GM19025 (cell line): Measurements from ENCODE around the gene PPP2R5C.
"Not testable (repeated sequence)": the region's sequence is repeated elsewhere in the genome, so short reads cannot be mapped to it uniquely, and the experiment has no call there.

Experiments used
- ATAC-seq: cut with Tn5 transposase; IDR thresholded peaks from one replicate; pipeline ENCODE4 v1.9.1; 2021; ENCODE audit warnings: mild to moderate bottlenecking, low read depth, moderate library complexity; ENCODE audit not compliant: unreplicated experiment

Gene PPP2R5C

DNA sequence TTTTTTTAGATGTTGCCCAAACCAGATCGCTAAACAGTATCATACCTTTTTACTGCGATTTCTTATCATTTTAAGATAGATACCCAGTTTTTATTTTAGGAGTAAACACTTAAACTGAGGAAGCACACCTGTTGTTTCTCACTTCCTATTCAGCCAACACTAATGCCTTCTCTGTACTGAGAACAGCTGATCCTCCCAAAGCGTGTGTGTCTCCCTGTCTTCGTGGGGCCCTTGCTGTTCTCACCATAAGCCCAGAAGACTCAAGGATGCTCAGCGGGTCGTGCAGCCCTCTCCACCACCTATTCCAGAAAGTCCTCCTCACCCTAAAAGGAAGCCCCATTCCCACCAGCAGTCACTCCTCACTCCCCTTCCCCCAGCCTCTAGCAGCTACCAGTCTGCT, 14.8 kb downstream of the PPP2R5C start:
- no peak for ATAC-seq

GRCh38 chr14:101780390-101780789, 18.9 kb downstream of the PPP2R5C start:
- ATAC-seq: no peak

DNA sequence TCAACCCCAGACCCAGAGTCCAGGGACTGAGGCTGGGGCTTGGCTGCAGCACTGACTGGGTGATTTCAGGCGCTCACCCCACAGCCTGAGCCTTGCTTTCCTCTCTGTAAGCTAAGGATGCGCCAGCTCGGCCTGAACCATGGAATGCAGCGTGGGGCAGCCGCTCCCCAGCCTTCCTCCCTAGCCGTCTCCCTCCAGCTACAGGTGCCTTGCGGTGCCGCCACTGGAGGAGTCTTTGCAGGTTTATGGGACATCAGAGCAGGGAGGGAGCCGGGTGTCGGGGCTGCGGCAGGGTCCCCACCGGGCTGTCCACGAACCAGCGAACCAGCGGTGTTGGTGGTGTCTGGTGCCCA, 19.4 kb downstream of the PPP2R5C start:
- no peak for ATAC-seq

DNA sequence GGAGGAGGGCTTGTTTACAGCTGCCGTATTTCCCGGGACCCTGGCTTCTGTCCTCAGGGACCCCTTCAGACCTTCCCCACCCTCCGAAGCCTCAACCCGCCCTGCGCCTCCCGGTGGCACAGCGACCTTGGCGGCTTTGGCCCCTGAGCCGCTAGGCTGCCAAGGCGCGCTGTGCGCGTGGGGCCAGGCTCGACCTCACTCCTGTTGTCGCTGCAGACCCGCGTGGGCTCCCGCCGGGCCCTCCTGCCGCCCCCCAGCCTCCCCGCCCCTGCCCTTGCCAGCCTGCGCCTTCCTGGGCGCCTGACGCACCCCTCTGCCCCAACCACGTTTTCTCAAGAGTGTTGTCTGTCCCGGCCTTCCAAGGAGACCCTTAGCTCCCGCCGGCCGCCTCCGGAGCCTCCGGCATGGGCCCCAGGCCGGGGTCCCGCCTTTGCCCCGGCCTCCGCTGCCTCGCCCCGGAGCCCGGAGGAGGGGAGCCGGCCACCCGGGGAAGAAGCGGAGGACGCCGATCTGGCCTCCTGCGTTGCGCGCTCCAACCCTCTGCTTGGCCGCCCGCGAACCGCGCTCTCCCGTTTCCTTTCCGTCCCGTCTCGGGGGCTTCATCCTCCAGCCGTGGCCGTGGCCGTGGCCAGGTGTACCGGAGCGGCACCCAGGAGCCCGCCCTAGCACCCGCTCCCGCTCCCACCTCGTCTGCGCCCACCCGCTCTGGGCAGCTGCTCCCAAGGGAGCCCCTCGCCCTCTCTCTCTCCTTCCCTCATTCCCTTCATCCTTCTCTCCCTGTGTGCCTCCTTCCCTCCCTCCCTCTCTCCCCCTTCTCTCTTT, 19.9 kb downstream of the PPP2R5C start:
- no peak for ATAC-seq

DNA sequence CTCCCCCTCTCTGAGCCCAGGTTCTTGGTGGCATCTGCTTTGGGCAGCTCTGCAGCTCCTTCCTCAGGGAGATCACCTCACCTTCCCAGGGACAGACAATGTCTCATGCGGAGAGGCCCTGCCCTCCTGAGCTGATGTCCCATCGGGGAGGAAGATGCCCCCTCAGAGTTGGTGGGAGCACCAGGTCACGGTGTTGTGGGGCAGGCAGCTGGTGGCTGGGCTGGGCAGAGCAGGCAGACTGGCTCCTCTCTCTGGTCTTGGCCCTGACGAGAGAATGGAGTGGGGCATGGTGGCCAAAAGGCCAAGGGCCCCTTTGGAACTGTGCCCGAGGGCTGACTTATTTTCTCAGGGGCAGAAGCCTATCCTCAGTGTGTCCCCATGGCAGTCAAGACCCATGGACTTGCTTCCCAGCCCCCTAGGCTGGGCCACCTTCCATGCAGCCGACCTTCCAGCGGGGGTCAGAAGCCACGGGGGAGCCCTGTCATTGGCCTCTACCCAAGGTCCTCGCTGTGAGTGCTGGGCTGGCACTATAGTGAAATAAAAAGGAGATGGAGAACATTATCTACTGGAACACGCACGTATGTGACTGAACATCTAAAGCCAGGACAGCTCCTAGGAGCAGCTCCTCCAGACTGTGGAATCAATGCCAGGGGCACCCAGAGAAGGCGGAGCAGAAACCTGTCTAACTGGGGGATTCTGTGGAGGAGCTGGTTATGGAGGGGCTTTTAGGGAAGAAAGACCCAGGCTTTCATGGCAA, 21.9 kb downstream of the PPP2R5C start:
- ATAC-seq: no peak

DNA sequence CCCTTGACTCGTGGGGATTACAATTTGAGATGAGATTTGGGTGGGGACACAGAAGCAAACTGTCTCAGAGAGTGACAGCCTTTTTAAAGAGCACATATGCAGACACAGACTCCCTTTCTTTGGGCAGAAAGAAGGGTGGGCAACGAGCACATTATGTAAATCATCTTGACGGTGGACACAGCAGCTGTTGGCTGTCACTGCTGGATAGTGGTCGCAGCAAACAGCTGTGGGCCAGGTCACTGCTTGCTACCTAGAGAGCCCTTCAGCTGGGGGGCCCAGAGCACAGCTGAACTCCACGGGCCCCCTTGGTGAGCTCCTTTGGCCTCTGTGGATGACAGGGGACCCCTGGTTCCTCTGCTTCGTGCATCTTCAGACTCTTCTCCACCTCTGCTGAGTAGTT, 23.1 kb downstream of the PPP2R5C start:
- ATAC-seq: no peak

DNA sequence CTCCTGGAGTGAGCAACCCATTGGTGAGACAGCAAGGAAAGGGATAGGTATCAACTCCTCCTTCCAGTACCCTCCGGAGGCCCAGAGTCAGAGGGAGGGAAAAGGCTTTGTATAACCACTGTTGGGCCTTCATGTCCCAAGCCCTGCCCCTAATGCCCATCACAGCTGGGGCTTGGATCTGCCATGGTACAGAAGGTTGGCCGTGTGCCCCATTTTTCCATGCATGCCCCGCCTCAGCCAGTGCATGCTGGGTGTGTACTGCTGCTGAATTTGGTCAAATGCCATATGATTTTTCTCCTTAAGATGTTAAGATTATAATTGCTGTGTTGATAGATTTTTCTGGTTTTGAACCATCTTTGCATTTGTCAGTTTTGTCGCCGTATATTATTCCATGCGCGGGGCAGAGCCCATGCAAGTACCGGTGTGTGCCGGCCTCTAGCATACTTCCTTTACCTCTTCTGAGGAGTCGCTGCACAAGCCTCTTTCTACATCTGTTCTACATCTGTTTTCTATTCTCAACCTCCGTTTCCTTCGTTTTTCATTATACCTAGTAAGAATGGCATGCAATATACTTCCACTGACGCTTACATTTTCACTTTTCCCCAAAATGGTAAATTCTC, 26.6 kb downstream of the PPP2R5C start:
- ATAC-seq: no peak

DNA sequence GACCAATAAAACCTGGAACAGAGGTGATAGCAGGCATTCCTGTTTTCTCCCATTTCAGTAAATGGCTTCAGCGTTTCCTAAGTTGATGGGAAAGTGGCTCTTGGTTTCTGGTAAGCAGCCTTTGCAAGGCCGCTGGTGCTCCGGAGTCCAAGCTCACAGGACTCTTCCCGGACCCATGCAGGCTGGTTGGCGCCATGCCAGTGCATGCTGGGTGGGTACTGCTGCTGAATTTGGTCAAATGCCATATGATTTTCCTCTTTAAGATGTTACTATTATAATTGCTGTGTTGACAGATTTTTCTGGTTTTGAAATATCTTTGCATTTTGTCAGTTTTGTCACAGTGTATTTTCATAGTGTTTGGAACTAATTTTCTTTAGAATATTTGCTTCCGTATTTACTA, 27.7 kb downstream of the PPP2R5C start:
- no peak for ATAC-seq

- no peak for ATAC-seq
These were observed 28.7 kb downstream of the PPP2R5C start for GRCh38 chr14:101790232-101790631.

DNA sequence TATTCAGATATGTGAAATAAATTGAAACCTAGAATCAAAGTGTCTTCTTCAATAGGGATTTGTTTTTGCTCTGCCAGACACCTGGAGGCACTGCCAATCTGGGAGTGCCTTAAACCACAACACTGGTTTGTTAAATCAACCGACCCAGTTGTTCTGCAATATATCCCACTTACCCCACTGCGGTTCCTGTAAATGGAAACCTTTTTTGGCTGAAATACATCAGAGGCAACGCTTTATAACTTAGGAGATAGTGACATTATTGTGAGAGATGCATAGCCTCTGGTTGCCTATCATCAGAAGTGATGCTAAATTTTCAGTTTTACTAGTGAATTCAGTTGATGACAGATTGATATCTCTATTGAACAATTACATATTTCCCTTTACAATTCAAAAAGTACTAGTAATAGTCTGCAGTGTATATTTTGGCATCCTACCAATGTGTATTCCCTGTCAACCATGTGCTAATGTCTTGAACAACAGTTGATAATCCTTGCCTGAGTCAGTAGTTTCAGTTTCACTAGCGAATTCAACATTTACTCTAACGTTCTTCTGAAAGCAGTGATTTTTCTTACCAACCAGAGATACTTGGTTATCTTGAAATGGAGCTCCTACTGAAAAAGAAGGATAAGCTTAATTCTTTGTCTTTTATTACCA, 30.5 kb downstream of the PPP2R5C start:
- no peak for ATAC-seq

- ATAC-seq: no peak
These were observed 34.5 kb downstream of the PPP2R5C start for GRCh38 chr14:101796016-101796415.

DNA sequence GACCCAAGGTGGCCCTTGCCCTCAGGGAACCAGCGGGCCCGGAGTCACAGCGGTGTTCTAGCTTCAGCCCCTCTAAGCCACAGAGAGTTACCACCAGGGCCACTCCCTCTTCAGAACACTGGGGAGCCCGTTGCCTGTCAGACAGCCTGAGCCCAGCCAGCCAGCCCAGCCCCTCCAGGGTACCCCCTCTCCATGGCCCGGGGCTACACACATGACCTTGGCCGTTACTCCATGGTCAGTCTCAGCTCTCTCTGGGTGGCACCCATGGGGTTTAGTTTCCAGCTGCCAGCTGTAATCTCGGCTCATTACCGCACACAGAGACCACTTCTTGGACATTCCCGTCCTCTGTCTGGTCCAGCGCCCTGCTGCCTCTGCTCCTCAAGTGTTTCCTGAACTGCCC, 35.0 kb downstream of the PPP2R5C start:
- no peak for ATAC-seq

DNA sequence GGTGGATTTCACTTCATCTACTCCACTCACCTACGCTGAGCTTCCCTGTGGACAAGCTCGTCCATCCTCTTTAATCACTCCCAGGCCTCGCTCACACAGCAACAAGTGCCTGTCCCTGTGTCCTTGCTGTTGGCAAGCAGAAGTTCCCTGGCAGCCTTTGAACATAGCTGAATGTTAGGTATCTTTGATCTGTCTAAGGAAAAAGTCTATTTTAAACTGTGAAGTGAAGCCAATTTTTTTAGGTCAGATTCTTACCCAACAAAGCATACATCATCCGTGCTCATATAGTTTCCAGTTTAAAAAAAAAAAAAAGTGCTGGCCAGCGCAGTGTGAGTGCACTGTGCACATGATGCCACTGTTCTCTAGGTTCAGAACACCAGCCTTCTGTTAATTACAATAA, 36.3 kb downstream of the PPP2R5C start:
- no peak for ATAC-seq

- not testable (repeated sequence) for ATAC-seq
These were observed 42.9 kb downstream of the PPP2R5C start for GRCh38 chr14:101804373-101804772.

- not testable (repeated sequence) for ATAC-seq
These were observed 44.7 kb downstream of the PPP2R5C start for GRCh38 chr14:101806252-101806651.

GRCh38 chr14:101808020-101808641, 46.6 kb downstream of the PPP2R5C start:
- ATAC-seq: no peak

- ATAC-seq: no peak
These were observed 47.6 kb downstream of the PPP2R5C start for GRCh38 chr14:101808894-101809670.

DNA sequence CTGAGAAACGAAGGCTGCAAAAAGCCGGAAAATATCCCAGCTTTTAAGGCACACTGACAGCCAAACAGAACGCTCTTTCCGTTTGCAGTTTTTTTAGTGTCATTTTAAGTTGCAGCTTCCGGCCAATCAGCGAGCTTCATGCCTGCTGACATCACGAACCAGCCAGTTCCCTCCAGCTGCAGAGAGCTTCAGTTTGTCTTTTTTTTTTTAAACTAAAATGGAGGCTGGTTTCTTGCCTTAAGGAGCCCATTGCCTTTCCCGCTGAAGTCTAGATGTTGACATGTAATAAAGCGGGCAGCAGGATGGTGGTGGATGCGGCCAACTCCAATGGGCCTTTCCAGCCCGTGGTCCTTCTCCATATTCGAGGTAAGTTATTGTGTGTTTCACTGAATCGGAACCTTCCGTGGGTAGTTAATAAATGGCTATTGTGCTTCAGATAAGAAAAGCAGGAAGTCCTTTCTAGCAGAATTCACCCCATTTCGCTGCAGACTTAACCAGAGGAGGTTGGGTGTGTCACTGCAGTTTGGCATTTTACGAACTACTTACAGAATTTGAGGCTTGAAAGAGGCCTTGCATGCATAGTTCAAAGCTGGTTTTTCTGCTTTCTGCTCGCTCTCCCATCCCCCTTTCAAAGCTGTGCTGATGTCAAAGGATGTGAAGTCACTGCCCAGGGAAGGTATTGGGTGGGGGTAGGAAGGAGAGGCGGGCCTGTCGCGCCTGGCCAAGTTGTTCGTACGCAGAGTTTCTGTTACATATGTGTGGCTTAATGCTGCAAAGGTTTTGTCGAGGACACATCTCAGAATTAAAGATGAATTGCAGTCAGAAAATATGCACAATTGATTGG, 48.4 kb downstream of the PPP2R5C start:
- ATAC-seq: peak; percentile 84
